Left renal cortex interstitium (tissue), 4 donors: ENCODE measurements around the gene NFAT5. TPM values are rescaled to one million over a fixed set of nuclear protein-coding genes. Genes with fewer than 3 reads are reported as not detected.
"Not testable (repeated sequence)": the region's sequence is repeated elsewhere in the genome, so short reads cannot be mapped to it uniquely, and the experiment has no call there.

Source experiments
- DNase-seq, 4 donors: peaks; one replicate each; pipeline ENCODE4 v3.0.0-alpha.2; 2013; ENCODE audit warnings: low read depth in 4 of 4, low spot score in 2 of 4, missing footprints in 1 of 4
- polyA plus RNA-seq, 4 donors: library from polyadenylated mRNA; unstranded; fragments of 120-200 nt; gene quantifications; one replicate each; pipeline ENCODE4 v1.2.1, GENCODE V29; 2013; ENCODE audit not compliant: insufficient read length in 4 of 4

Gene NFAT5
- polyA plus RNA-seq = 10 to 100 TPM; 25.3 to 70.2 (median 47.9) TPM

DNA sequence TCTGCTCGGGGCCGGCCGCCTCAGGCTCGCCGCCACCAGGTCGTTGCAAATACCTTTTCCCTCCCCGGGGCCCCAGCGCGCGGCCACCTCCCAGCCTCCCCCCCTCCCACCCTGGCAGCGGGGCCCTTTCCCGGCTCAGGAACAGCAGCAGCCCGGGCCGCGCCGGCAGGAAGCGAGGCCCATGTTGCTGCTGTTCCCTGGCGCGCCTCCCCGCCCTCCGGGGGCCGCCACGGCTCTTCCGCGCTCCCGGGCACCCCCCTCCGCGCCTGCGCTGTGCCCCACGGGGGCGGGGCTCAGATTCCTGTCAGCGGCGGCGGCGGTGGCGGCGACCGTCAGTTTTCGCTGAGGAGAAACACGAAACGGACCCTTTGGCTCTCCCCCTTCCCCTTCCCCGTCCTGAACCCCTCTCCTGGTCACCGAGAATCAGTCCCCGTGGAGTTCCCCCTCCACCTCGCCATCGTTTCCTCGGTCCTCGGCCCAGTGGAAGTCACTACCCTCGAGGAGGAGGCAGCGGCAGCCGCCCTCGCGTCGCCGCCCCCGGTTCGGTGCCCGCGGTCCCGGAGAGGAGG, at the start of gene NFAT5:
Gene NFAT5 (plus strand): TSS at position 296 of the 569 bp plus-strand sequence. CDS start 336 bp downstream, outside the sequence.
- DNase-seq = peak; percentile 80 to 87 (median 82)

DNA sequence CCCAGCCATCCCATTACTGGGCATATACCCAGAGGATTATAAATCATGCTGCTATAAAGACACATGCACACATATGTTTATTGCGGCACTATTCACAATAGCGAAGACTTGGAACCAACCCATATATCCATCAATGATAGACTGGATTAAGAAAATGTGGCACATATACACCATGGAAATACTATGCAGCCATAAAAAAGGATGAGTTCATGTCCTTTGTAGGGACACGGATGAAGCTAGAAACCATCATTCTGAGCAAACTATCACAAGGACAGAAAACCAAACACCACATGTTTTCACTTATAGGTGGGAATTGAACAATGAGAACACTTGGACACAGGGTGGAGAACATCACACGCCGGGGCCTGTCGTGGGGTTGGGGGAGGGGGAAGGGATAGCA, 47.9 kb upstream of the NFAT5 start:
- not testable (repeated sequence) for DNase-seq

DNA sequence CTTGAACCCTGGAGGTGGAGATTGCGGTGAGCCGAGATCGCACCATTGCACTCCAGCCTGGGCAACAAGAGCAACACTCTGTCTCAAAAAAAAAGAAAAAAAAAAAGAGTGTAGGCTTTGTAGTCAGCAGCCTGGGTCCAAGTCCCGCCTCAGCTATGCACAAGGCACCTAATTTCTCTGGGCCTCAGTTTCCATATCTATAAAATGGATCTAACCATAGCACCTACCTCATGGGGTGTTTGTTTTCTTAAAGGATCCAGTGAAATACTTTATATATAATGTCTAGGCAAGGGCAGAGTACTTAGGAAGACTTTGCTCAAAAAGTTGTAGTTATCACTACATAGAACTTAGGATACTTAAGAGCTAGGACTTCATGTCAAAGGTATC, 45.4 kb upstream of the NFAT5 start:
- DNase-seq = no peak

- DNase-seq = no peak
These were observed 44.8 kb upstream of the NFAT5 start for GRCh38 chr16:69520800-69521602.

- no peak for DNase-seq
These were observed 43.7 kb upstream of the NFAT5 start for GRCh38 chr16:69522041-69522578.

DNA sequence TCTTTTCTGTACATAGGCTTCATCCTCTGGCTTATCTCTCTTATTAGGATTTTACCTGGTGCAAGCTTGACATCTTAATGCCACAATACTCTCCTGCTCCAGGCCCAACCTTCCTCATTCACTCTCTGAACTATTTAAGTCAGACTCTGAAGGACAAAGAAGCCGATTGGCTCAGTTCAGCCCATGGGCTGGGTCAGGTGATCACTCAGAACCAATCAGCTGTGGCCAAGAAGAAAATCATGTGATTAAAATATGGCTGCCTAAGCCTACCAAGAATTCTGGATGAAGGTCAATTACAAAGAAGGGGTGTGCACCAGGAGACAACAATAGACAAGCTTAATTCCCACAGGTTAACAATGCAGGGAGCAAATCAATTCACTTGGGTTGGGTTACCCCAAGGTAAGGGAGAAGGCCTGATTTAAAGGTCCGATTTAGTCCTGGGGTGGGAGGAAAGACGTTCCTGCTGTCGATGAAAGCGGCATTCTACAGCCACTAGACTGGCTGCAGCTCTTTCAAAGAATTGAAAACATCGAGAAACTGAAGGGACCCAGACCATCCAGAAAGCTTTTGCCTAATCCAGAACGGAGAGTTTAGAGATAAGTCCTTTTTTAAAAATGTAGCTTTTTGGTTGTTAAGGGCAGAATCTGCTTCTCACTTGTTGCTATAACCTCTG, 42.9 kb upstream of the NFAT5 start:
- DNase-seq = no peak

GRCh38 chr16:69523566-69524305, 42.0 kb upstream of the NFAT5 start:
- no peak for DNase-seq

DNA sequence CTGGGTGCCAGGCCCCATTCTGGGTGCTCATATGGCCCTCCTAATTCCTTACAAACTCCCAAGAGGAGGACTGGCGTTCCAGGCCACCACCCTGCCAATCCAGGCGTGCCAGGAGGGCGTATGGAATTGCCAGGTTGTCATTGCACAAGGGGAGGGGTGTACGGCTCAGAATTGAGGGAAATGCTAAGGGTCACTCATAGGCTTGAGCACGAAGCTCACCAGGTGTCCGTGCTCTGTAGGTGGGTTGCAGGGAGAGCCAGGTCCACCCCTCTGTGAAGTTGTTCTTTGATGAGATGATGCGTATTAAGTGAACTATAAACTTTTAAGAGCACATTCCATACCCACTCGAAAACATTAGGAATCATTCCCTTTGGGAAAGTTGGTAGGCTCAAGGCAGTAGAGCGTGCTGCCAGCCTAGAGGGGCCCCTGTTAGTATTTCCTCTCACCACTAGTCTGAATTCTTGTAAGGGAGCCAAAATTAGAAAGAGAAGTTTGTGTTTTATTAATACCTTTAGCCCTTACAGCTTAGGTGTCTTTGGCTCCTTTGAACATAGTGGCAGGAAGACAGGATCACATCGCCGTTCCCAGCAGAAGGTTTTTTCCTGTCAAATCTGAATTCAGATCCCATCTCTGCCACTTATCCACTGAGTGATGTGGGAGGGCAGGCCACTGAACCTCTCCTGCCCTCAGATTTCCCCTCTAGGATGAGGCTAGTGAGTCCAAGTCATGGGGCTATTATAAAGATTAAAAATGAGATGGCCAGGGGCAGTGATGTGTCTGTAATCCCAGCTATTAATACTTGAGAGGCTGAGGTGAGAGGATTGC, 38.7 kb upstream of the NFAT5 start:
- no peak for DNase-seq

DNA sequence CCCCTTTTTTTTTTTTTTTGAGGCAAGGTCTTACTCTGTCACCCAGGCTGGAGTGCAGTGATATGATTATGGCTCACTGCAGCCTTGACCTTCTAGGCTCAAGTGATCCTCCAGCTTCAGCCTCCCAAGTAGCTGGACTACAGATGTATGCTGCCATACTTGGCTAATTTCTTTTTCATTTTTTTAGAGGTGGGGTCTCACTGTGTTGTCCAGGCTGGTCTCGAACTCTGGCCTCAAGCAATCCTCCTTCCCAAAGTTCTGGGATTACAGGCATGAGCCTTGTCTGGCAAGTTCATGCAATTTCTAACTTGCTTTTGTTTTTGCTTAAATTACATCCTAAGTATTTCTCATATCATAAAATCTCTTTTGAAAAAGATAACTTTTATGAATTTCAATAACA, 33.8 kb upstream of the NFAT5 start:
- DNase-seq = no peak

GRCh38 chr16:69532641-69533455, 32.9 kb upstream of the NFAT5 start:
- no peak for DNase-seq

DNA sequence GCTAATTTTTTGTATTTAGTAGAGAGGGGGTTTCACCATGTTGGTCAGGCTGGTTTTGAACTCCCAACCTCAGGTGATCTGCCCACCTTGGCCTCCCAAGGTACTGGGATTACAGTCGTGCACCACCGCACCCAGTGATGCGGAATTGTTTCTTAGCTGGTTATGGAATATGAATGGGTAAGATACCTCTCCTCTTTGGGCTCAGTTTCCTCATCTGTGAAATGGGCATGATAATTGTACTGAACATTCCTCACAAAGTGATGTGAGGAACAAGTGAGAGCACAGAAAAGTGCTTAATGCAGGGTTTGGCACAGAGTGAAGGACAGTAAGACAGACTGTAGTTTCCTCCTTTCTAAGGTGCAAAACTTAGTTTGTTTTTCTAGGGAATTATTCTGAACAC, 31.0 kb upstream of the NFAT5 start:
- DNase-seq = no peak

DNA sequence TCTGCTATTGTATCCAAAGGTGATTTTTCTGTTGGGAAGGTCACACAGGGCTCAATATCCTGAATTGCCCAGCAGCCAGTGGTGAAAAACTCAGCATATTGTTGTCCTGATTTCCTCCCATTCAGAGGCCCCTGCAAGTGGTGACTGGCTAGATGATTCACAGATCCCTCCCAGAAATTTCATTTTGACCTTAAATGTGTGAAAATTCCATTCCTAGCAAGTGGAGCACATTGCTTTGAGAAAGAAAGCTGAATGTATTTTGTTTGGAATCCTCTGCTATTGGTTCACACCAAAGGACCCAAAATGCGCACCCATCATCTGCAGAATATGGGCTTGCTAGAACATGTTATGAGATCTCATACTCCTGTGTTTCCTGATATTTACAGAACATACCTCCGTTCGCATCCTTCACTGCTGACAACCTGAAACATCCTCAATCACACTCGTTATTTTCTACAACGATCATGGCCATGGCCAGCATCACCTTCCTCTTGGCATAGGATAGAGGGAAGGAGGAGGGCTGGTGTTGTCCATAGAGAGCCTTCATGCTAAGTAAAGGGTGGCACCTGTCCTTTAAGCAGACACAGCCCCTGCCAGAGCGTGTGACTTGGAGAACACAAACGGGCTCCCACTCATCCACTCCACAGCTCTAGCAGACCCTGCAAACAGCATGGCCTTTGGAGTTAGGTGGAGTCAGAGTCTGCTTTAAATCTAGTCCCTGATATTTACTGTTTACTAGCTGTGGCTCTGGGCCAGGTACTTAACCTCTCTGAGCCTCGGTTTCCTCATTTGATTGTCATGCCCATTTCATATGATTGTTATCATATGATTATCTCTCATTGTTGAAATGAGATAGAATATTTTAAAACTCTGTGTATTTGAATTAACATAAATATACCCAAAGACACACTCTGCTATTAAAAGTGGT, 30.4 kb upstream of the NFAT5 start:
- no peak for DNase-seq

DNA sequence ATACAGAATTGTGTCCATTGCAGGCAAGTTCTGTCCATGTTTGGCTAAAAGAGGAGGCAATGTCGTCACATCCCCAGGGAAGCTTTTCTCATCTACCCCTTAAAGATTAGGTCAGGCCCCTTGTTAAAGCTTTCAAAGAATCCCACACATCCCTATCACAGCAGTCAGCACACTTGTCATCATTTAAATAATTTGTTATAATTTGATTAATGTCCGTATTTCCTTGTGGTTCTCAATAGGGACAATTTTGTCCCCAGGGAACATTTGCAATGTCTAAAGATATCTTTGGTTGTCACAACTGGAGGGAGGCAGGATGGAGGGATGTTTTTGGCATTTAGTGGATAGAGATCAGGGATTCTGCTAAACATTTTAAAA, 28.1 kb upstream of the NFAT5 start:
- DNase-seq = no peak

DNA sequence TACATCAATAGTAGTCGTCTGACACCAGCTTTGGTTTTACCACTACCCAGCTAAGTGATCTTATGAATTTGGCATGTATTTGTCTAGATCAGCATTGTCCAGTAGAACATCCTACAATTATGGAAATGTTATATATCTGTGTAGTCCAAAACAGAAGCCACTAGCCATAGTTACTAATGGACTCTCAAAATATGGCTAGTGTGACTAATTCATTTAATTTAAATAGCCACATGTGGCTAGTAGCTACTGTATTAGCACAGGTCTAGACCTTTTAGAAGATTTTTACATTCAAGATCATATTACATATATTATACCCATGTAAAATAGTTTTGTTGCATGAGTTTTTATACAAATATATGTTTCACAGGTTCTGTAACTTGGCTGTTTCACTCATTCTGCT, 27.0 kb upstream of the NFAT5 start:
- DNase-seq = no peak

- no peak for DNase-seq
These were observed 22.8 kb upstream of the NFAT5 start for GRCh38 chr16:69542974-69543373.

GRCh38 chr16:69544088-69544487, 21.7 kb upstream of the NFAT5 start:
- DNase-seq = no peak

DNA sequence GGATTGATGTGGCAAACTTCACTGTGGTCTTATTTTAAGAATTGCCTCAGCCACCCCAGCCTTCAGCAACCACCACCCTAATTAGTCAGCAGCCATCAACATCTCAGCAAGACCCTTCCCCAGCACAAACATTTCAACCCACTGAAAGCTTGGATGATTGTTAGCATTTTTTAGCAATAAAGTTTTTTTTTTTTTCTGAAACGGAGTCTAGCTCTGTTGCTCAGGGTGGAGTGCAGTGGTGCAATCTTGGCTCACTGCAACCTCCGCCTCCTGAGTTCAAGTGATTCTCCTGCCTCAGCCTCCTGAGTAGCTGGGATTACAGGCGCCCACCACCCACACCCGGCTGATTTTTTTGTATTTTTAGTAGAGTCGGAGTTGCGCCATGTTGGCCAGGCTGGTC, 19.1 kb upstream of the NFAT5 start:
- DNase-seq = not testable (repeated sequence)

DNA sequence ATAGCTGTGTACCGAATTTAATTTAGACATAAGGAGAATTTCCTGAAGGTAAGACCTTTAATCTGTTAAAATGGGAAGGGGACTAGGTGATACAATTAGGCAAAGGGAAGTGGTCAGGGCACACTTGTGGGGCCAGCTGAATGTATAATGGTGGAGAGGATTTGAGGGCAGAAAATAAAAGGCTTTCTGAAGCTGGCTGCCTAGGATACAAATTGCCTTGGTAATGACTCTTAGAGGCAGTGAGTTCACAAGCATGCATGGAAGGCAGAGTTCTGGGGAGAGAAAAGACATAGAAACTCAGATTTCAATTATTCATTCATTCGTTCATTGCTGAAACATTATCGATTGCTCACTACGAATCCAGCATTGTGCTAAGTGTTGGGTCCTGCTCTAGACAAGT, 12.4 kb upstream of the NFAT5 start:
- DNase-seq = no peak
